Spleen (tissue), 11 donors: ENCODE measurements around the gene CEP63. TPM values are rescaled to one million over a fixed set of nuclear protein-coding genes. Genes with fewer than 3 reads are reported as not detected.
A peak's percentile ranks its signal among the peaks of the same experiment; 100 is the strongest.

Experiments used
- DNase-seq: peaks from one replicate; pipeline ENCODE4 v3.0.0-alpha.2; 2020
- H3K27ac ChIP-seq, 8 donors: fragments of 200-600 bp; sonication (generic) in 7 of 8; 1 replicate in 4 of 8; 2 replicates in 4 of 8; pipeline versions ENCODE4 v1.5.0 to v1.8.0; 2016 to 2021; ENCODE audit warnings: inconsistent platforms in 4 of 8, mild to moderate bottlenecking in 4 of 8, moderate library complexity in 1 of 8
- H3K27me3 ChIP-seq, 7 donors: fragments of 200-600 bp; sonication (generic) in 6 of 7; replicated peaks in 1 of 7; 1 replicate in 4 of 7; 2 replicates in 3 of 7; pipeline versions ENCODE4 v1.5.0 to v1.8.0; 2016 to 2021; ENCODE audit warnings: inconsistent platforms in 3 of 7, mild to moderate bottlenecking in 1 of 7
- H3K36me3 ChIP-seq, 6 donors: fragments of 200-600 bp; sonication (generic) in 5 of 6; 1 replicate in 4 of 6; 2 replicates in 2 of 6; pipeline versions ENCODE4 v1.5.0 to v1.8.0; 2016 to 2021; ENCODE audit warnings: inconsistent platforms in 2 of 6
- H3K4me1 ChIP-seq, 6 donors: fragments of 200-600 bp; sonication (generic) in 5 of 6; 1 replicate in 3 of 6; 2 replicates in 3 of 6; pipeline versions ENCODE4 v1.5.0 to v1.8.0; 2016 to 2021; ENCODE audit warnings: inconsistent platforms in 3 of 6
- H3K4me3 ChIP-seq, 8 donors: fragments of 200-600 bp; sonication (generic) in 7 of 8; 1 replicate in 4 of 8; 2 replicates in 4 of 8; pipeline versions ENCODE4 v1.5.0 to v1.8.0; 2016 to 2021; ENCODE audit warnings: inconsistent platforms in 4 of 8, mild to moderate bottlenecking in 4 of 8, moderate library complexity in 2 of 8
- H3K9me3 ChIP-seq, 8 donors: fragments of 200-600 bp; sonication (generic) in 7 of 8; 1 replicate in 4 of 8; 2 replicates in 4 of 8; pipeline versions ENCODE4 v1.5.0 to v1.8.0; 2016 to 2021; ENCODE audit warnings: inconsistent platforms in 4 of 8
- POLR2A ChIP-seq, 3 donors: fragments of 450-650 bp; IDR thresholded peaks; one replicate each; pipeline ENCODE4 v1.5.1; 2017; ENCODE audit warnings: antibody characterized with exemption in 3 of 3, mild to moderate bottlenecking in 1 of 3
- POLR2AphosphoS5 ChIP-seq, 3 donors: sonication (generic); formaldehyde crosslinking; IDR thresholded peaks; one replicate each; pipeline ENCODE4 v1.5.1; 2017; ENCODE audit warnings: antibody characterized with exemption in 3 of 3
- WGBS, 5 donors: extraction: QIAGEN DNeasy Blood & Tissue Kit in 3 of 5; methylation state at CpG; one replicate each; pipeline versions ENCODE4 v1.1.5 to v1.1.7; 2013 to 2018; 5-methylcytosine and 5-hydroxymethylcytosine counted together
- intact Hi-C: fragments of 100-400 bp; cut with DNase I; formaldehyde crosslinking; loops from one replicate; pipeline ENCODE4 v1.15.0; 2023; ENCODE audit warnings: low total_unique reads
- polyA plus RNA-seq, 3 donors: library from polyadenylated mRNA; stranded (reverse); fragments of 200-250 nt; gene quantifications; one replicate each; pipeline ENCODE4 v1.2.1, GENCODE V29; 2013
- total RNA-seq, 7 donors: library from RNA; depleted of rRNA in 3 of 7; stranded (reverse); fragments of >200 nt in 3 of 7; fragmentation: NEBNext Ultra II Directional in 4 of 7; extraction: Animal tissue kit (Norgen Biotek cat#: 25700) in 4 of 7; gene quantifications; one replicate each; pipeline versions ENCODE4 v1.1.0 to v1.2.1, GENCODE V29; 2016 to 2021
- TF ChIP-seq, protein P1 (sequence below), 11 experiments: fragments of 200-600 bp in 7 of 11; fragments of 450-650 bp in 4 of 11; sonication (generic) in 4 of 11; IDR thresholded peaks in 8 of 11; conservative IDR thresholded peaks in 3 of 11; 1 replicate in 7 of 11; 2 replicates in 4 of 11; pipeline versions ENCODE4 v1.4.0 to v1.8.0; 2016 to 2021; ENCODE audit warnings: antibody characterized with exemption in 11 of 11, inconsistent platforms in 4 of 11, mild to moderate bottlenecking in 1 of 11
- donor health status: healthy with polysubstance abuse.
- donor health status: DM: no; HTN: no; CAD: no; lungs with moderate emphysema.
- donor health status: DM: no; HTN: no; CAD: no.
- donor health status: Bipolar disorder and iron deficiency.
- donor health status: healthy.
- donor health status: DM: no; HTN: no; CAD: no.
- donor health status: DM: yes; HTN: yes; CAD: no.

CEP63 gene
- total and polyA plus RNA-seq, 10 donors = 13.4 to 37.0 (median 28.1) TPM

DNA sequence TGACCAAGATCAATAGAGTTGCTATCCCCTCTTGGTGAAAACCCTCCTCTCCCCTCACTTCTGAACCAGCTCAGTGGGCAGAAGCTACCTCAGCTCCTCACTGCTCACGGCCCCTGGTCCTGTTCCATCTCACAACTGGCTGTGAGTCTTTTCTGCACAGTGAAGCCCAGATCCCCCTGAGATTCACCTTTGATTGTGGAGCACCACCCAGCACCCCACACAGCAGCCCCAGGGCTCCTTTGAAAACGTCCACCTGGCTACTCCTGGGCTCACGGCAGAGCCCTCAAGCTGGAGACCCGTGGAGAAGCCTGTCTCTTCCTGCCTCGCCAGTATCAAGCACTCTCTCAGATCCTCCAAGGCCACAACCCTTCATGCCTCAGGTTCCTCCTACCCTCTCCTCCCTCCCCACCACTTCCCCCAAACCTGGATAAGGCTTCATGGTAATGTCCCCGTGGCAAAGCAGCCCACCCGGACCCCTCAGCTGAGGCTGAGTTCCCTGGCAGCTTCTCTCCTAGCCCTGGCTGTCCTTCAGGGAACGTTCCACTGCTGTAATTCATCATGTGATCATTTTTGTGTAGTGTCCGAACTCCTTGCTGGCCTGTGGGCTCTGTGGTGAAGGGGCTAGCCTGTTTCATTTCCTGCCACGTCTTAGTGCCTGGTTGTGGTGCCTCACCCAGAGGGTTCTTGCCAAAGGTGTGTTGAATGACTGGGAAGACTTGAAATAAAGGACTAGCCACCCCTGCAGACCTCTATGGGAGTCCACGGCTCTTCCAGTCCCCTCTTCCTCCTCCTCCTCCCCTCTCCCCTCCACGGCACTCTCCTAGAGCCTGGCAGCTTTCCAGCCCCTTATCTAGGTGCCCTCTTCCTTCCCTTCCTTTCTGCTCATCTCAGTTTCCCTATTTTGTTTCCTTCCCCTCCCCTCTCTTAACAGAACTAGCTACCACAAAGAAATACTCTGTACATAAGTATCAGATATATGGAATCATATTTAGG lies 120.5 kb downstream of the CEP63 start:
- intact Hi-C loops = no loop called here
- TF ChIP-seq, protein P1, sequence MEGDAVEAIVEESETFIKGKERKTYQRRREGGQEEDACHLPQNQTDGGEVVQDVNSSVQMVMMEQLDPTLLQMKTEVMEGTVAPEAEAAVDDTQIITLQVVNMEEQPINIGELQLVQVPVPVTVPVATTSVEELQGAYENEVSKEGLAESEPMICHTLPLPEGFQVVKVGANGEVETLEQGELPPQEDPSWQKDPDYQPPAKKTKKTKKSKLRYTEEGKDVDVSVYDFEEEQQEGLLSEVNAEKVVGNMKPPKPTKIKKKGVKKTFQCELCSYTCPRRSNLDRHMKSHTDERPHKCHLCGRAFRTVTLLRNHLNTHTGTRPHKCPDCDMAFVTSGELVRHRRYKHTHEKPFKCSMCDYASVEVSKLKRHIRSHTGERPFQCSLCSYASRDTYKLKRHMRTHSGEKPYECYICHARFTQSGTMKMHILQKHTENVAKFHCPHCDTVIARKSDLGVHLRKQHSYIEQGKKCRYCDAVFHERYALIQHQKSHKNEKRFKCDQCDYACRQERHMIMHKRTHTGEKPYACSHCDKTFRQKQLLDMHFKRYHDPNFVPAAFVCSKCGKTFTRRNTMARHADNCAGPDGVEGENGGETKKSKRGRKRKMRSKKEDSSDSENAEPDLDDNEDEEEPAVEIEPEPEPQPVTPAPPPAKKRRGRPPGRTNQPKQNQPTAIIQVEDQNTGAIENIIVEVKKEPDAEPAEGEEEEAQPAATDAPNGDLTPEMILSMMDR (IDR thresholded peaks at IDR 0.05 in 8 of 11, conservative IDR thresholded peaks at IDR 0.05 in 3 of 11) = no peak
- TF ChIP-seq POLR2A (IDR thresholded peaks at IDR 0.05) = no peak
- TF ChIP-seq POLR2AphosphoS5 (IDR thresholded peaks at IDR 0.05) = no peak
- Histone ChIP-seq H3K36me3 (no peaks in the 10 kb centered on the region), H3K27me3 (peaks cover 0 to 39% (median 0%) of the 10 kb centered on the region in 7 donors), H3K27ac (peak overlapping the region in 7 of 8 donors; percentile 27 to 81 (median 59)), H3K9me3 (no peaks in the 10 kb centered on the region), H3K4me3 (peak overlapping the region in 1 of 8 donors; percentile 21), H3K4me1 (peaks cover 0 to 38% (median 7%) of the 10 kb centered on the region in 6 donors)
- DNase-seq = no peak
- WGBS, 5 donors = 12 to 36% (median 22%) methylated on average over 12 of the region's 12 CpGs

DNA sequence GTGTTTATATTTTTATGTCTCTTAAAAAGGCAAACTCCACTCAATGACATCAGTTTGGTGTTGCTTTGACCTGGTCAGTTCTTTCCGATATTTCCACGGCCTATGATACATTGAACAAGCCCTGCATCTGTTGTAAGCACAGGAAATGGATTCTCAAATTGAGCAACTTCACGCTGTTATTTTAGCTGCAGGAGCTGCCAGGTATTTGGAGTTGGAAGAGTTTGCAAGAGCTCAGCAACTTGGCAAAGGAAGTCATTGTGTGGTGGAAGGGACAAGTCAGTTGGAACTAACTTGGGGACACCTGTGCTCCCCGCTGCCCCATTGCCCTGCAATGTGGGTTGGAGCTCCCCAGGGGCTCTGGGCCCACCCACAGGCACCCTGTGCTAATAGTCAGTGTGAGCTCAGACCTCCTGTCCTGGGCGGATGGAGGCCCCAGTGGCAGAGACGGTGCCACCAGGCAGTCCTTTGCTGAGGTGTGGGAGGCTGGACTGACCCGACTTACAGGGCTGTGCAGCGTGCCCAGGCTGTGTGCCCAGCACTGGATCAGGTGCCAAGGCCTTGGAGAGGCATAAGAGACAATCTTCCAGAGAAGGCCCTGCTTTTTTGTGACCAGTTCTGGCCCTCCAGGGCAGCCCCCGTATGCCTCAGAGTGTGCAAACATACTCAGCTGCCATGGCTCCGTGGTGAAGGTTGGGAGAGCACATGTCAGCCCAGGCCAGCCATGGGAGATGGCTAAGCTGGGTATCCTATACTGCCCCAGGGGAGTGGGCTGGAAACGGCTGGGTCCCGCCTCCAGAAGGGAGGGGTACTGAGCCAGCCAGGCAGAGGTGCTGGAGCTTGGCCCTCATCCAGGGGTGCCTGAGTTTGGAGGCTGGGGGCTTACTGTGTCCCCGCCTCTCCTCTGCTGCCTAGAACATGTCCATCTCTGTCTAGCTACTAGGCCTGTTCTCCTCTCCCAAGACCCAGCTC lies 121.5 kb downstream of the CEP63 start:
- peak overlapping the region in 1 of 8 donors; percentile 21 for H3K4me3 ChIP-seq
- peaks cover 0 to 34% (median 7%) of the 10 kb centered on the region in 6 donors for H3K4me1 ChIP-seq
- H3K36me3 ChIP-seq = no peaks in the 10 kb centered on the region
- H3K9me3 ChIP-seq = no peaks in the 10 kb centered on the region
- H3K27ac ChIP-seq = peak overlapping the region in 4 of 8 donors; percentile 36 to 81 (median 52)
- 44 to 68% (median 55%) methylated on average over 5 to 13 of the region's 13 CpGs for WGBS, 5 donors
- TF ChIP-seq POLR2A (IDR thresholded peaks at IDR 0.05) (no peak), POLR2AphosphoS5 (IDR thresholded peaks at IDR 0.05) (no peak)
- TF ChIP-seq, protein P1 (IDR thresholded peaks at IDR 0.05 in 8 of 11, conservative IDR thresholded peaks at IDR 0.05 in 3 of 11) = no peak
- intact Hi-C loops = no loop called here
- H3K27me3 ChIP-seq = peaks cover 0 to 34% (median 0%) of the 10 kb centered on the region in 7 donors
- DNase-seq = no peak

DNA sequence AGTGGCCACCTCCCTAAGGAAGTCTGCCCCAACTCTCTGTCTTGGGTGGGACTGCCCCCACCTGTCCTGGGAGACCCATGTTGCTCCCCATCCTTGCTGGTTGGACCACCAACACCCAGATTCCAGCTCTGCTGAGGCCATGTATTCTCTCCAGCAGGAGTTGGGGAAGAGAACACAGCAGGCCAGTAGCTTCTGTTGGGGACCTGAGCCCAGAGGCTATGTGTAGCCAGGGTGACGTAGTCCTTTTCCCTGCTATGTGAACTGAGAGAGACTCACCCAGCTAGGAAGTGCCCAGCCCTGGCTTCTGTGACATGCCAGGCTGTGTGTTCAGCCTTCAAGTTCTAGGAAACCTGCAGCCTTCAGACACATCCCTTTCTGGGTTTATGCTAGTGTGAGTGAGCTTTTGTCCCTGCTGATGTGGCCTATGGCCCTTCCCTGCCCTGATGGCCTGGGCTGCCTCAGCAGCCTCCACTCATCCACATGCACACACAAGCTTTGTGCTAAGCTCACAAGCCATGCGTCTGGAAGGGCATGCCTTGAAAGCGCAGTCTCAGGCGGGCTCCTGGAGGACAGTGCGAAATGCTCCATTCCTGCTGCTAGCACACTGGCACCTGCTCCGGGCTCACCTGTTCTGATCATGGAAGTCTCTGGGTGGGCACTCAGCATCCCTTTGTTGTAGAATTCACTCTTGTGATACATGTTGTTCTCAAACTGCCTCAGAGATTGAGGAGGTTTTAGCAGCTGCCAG lies 122.3 kb downstream of the CEP63 start:
- Histone ChIP-seq H3K9me3 (no peaks in the 10 kb centered on the region), H3K4me1 (peaks cover 0 to 26% (median 7%) of the 10 kb centered on the region in 6 donors), H3K27ac (peak overlapping the region in 1 of 8 donors; percentile 81), H3K36me3 (no peaks in the 10 kb centered on the region), H3K27me3 (peaks cover 0 to 34% (median 0%) of the 10 kb centered on the region in 7 donors), H3K4me3 (no peak overlapping the region)
- 91 to 98% (median 93%) methylated on average over 4 to 6 of the region's 6 CpGs for WGBS, 5 donors
- TF ChIP-seq POLR2AphosphoS5 (IDR thresholded peaks at IDR 0.05) (no peak), POLR2A (IDR thresholded peaks at IDR 0.05) (no peak)
- TF ChIP-seq, protein P1 (IDR thresholded peaks at IDR 0.05 in 8 of 11, conservative IDR thresholded peaks at IDR 0.05 in 3 of 11) = no peak
- intact Hi-C loops = no loop called here
- no peak for DNase-seq
